ENCODE results near the gene EVA1A.

Gene EVA1A

GRCh38 chr2:75560768-75561565, at the start of gene EVA1A:
TSS of gene EVA1A (minus strand) at chr2:75560939. CDS start at chr2:75518140, 42,799 bp downstream.
- DNase-seq (ENCODE audit: low spot score) = no peak

GRCh38 chr2:75609937-75610508, 49.3 kb upstream of the EVA1A start:
- no peak for DNase-seq (ENCODE audit: low spot score)

GRCh38 chr2:75609334-75609689, 48.6 kb upstream of the EVA1A start:
- DNase-seq (ENCODE audit: low spot score) = no peak

GRCh38 chr2:75608684-75609333, 48.1 kb upstream of the EVA1A start:
- peak; percentile 33 for DNase-seq (ENCODE audit: low spot score)

- no peak for DNase-seq (ENCODE audit: low spot score)
Observed at GRCh38 chr2:75607988-75608683, 47.4 kb upstream of the EVA1A start.

- no peak for DNase-seq (ENCODE audit: low spot score)
Observed at GRCh38 chr2:75607400-75607798, 46.7 kb upstream of the EVA1A start.

- no peak for DNase-seq (ENCODE audit: low spot score)
Observed at GRCh38 chr2:75606761-75607399, 46.1 kb upstream of the EVA1A start.

- no peak for DNase-seq (ENCODE audit: low spot score)
Observed at GRCh38 chr2:75605770-75606529, 45.2 kb upstream of the EVA1A start.

GRCh38 chr2:75604484-75604883, 43.7 kb upstream of the EVA1A start:
- DNase-seq (ENCODE audit: low spot score) = no peak

- DNase-seq (ENCODE audit: low spot score) = no peak
Observed at GRCh38 chr2:75603477-75603876, 42.7 kb upstream of the EVA1A start.

- DNase-seq (ENCODE audit: low spot score) = no peak
Observed at GRCh38 chr2:75602724-75603342, 42.1 kb upstream of the EVA1A start.

- DNase-seq (ENCODE audit: low spot score) = no peak
Observed at GRCh38 chr2:75600461-75601011, 39.8 kb upstream of the EVA1A start.

GRCh38 chr2:75598589-75599155, 37.9 kb upstream of the EVA1A start:
- no peak for DNase-seq (ENCODE audit: low spot score)

GRCh38 chr2:75597949-75598348, 37.2 kb upstream of the EVA1A start:
- no peak for DNase-seq (ENCODE audit: low spot score)

GRCh38 chr2:75596784-75597183, 36.0 kb upstream of the EVA1A start:
- no peak for DNase-seq (ENCODE audit: low spot score)

- no peak for DNase-seq (ENCODE audit: low spot score)
Observed at GRCh38 chr2:75595541-75596395, 35.0 kb upstream of the EVA1A start.

GRCh38 chr2:75594596-75594995, 33.9 kb upstream of the EVA1A start:
- DNase-seq (ENCODE audit: low spot score) = no peak

- DNase-seq (ENCODE audit: low spot score) = no peak
Observed at GRCh38 chr2:75592888-75593287, 32.1 kb upstream of the EVA1A start.

- no peak for DNase-seq (ENCODE audit: low spot score)
Observed at GRCh38 chr2:75592030-75592429, 31.3 kb upstream of the EVA1A start.

All from CD4-positive, alpha-beta T cell treated with Interleukin-6 at 100 ng/mL for 8 hours (primary cell).